ENCODE results near the gene TNFRSF19. TPM values are rescaled to one million over a fixed set of nuclear protein-coding genes. Genes with fewer than 3 reads are reported as not detected.

The TNFRSF19 gene
- total RNA-seq, 1 experiment from 2014 or later = 0.24 TPM

GRCh38 chr13:23551213-23552008 lies 18.8 kb upstream of the TNFRSF19 start:
- BruUV-seq (replicated peaks) = no TSS peak
- ChIA-PET POLR2A (ENCODE audit: unreplicated experiment) (interaction anchor here (0.6 kb wide), 1 partner anchor 120 kb away, joined by 4 read pairs; no protein-coding TSS in a partner anchor), CTCF (no interaction called here)
- no peaks in the 10 kb centered on the region for H3K27me3 ChIP-seq (ENCODE audit: insufficient read depth, low read depth)
- H3K4me3 ChIP-seq = no peak overlapping the region
- H3F3A ChIP-seq (ENCODE audit: insufficient read depth, low read depth) = no peaks in the 10 kb centered on the region
- H2AFZ ChIP-seq = no peak overlapping the region
- no peaks in the 10 kb centered on the region for H3K9me2 ChIP-seq (ENCODE audit: insufficient read depth)
- no peak overlapping the region for H3K27ac ChIP-seq
- no peak for DNase-seq
- no peaks in the 10 kb centered on the region for H3K9me3 ChIP-seq (ENCODE audit: insufficient read depth, low read depth)
- no peak overlapping the region for H3K4me2 ChIP-seq
- TF ChIP-seq CTCF (conservative IDR thresholded peaks at IDR 0.05) = no peak
- TF ChIP-seq EZH2 (IDR thresholded peaks at IDR 0.05; ENCODE audit: low read depth) = no peak
- H3K36me3 ChIP-seq (ENCODE audit: low read depth) = no peaks in the 10 kb centered on the region
- intact Hi-C loops (cut with micrococcal nuclease; ENCODE audit: unreplicated experiment) = no loop called here
- no peaks in the 10 kb centered on the region for H3K79me2 ChIP-seq (ENCODE audit: low read depth)
- no peaks in the 10 kb centered on the region for H3K4me1 ChIP-seq (replicated peaks; ENCODE audit: insufficient read depth)
- H4K20me1 ChIP-seq (ENCODE audit: insufficient read depth) = no peaks in the 10 kb centered on the region

GRCh38 chr13:23552171-23552570 lies 18.0 kb upstream of the TNFRSF19 start:
- no peak overlapping the region for H3K4me3 ChIP-seq
- no peaks in the 10 kb centered on the region for H3K4me1 ChIP-seq (replicated peaks; ENCODE audit: insufficient read depth)
- H3F3A ChIP-seq (ENCODE audit: insufficient read depth, low read depth) = no peaks in the 10 kb centered on the region
- no peaks in the 10 kb centered on the region for H3K27me3 ChIP-seq (ENCODE audit: insufficient read depth, low read depth)
- no TSS peak for BruUV-seq (replicated peaks)
- H2AFZ ChIP-seq = no peak overlapping the region
- CTCF ChIA-PET = no interaction called here
- H3K79me2 ChIP-seq (ENCODE audit: low read depth) = no peaks in the 10 kb centered on the region
- H4K20me1 ChIP-seq (ENCODE audit: insufficient read depth) = no peaks in the 10 kb centered on the region
- POLR2A ChIA-PET (ENCODE audit: unreplicated experiment) = no interaction called here
- H3K4me2 ChIP-seq = no peak overlapping the region
- H3K36me3 ChIP-seq (ENCODE audit: low read depth) = no peaks in the 10 kb centered on the region
- H3K9me2 ChIP-seq (ENCODE audit: insufficient read depth) = no peaks in the 10 kb centered on the region
- DNase-seq = no peak
- H3K27ac ChIP-seq = no peak overlapping the region
- TF ChIP-seq EZH2 (IDR thresholded peaks at IDR 0.05; ENCODE audit: low read depth) (no peak), CTCF (conservative IDR thresholded peaks at IDR 0.05) (no peak)
- no peaks in the 10 kb centered on the region for H3K9me3 ChIP-seq (ENCODE audit: insufficient read depth, low read depth)
- intact Hi-C loops (cut with micrococcal nuclease; ENCODE audit: unreplicated experiment) = no loop called here

- Histone ChIP-seq H3K4me2 (no peak overlapping the region), H4K20me1 (ENCODE audit: insufficient read depth) (no peaks in the 10 kb centered on the region), H2AFZ (no peak overlapping the region), H3K4me3 (no peak overlapping the region), H3K36me3 (ENCODE audit: low read depth) (no peaks in the 10 kb centered on the region), H3K9me3 (ENCODE audit: insufficient read depth, low read depth) (no peaks in the 10 kb centered on the region), H3K27ac (no peak overlapping the region), H3K9me2 (ENCODE audit: insufficient read depth) (no peaks in the 10 kb centered on the region), H3K4me1 (replicated peaks; ENCODE audit: insufficient read depth) (no peaks in the 10 kb centered on the region), H3K79me2 (ENCODE audit: low read depth) (no peaks in the 10 kb centered on the region), H3F3A (ENCODE audit: insufficient read depth, low read depth) (no peaks in the 10 kb centered on the region), H3K27me3 (ENCODE audit: insufficient read depth, low read depth) (no peaks in the 10 kb centered on the region)
- ChIA-PET POLR2A (ENCODE audit: unreplicated experiment) (no interaction called here), CTCF (no interaction called here)
- BruUV-seq (replicated peaks) = no TSS peak
- no peak for DNase-seq
- TF ChIP-seq CTCF (conservative IDR thresholded peaks at IDR 0.05) (no peak), EZH2 (IDR thresholded peaks at IDR 0.05; ENCODE audit: low read depth) (no peak)
- intact Hi-C loops (cut with micrococcal nuclease; ENCODE audit: unreplicated experiment) = no loop called here
Observed at GRCh38 chr13:23552661-23553060, 17.6 kb upstream of the TNFRSF19 start.

Data from PC-9 (cell line).